Nephron (organoid): ENCODE data around the gene PTH2.

Experiments
- H3K27ac Mint-ChIP-seq, 3 experiments: 2 replicates each; pipeline ENCODE4 v1.8.0; 2020; ENCODE audit warnings: mixed read lengths in 3 of 3, mild to moderate bottlenecking in 2 of 3, moderate library complexity in 1 of 3
- H3K27me3 Mint-ChIP-seq: 2 replicates; pipeline ENCODE4 v1.8.0; 2021; ENCODE audit warnings: low read depth, mild to moderate bottlenecking, moderate library complexity, mixed read lengths
- H3K36me3 Mint-ChIP-seq: 2 replicates; pipeline ENCODE4 v1.8.0; 2020; ENCODE audit warnings: low read depth, mixed read lengths
- H3K4me1 Mint-ChIP-seq: 2 replicates; pipeline ENCODE4 v1.8.0; 2020; ENCODE audit warnings: mixed read lengths
- H3K4me3 Mint-ChIP-seq, 3 experiments: 2 replicates each; pipeline ENCODE4 v1.8.0; 2020; ENCODE audit warnings: mild to moderate bottlenecking in 3 of 3, mixed read lengths in 3 of 3, moderate library complexity in 2 of 3
- H3K9me3 Mint-ChIP-seq: 2 replicates; pipeline ENCODE4 v1.8.0; 2020; ENCODE audit warnings: mixed read lengths
- CTCF ChIP-seq, 3 experiments: fragments of 200-600 bp; sonication (generic); IDR thresholded peaks; one replicate each; pipeline ENCODE4 v1.5.0; 2021; ENCODE audit warnings: antibody characterized with exemption in 3 of 3; ENCODE audit not compliant: unreplicated experiment in 3 of 3

Gene PTH2

GRCh38 chr19:49440439-49441209 lies 17.4 kb upstream of the PTH2 start:
- no peaks in the 10 kb centered on the region for H3K36me3 Mint-ChIP-seq

GRCh38 chr19:49439836-49440235 lies 16.6 kb upstream of the PTH2 start:
- TF ChIP-seq CTCF (IDR thresholded peaks at IDR 0.05; ENCODE audit: unreplicated experiment in 3 of 3): no peak
- no peaks in the 10 kb centered on the region for H3K36me3 Mint-ChIP-seq
- peaks cover 89% of the 10 kb centered on the region for H3K27me3 Mint-ChIP-seq
- H3K9me3 Mint-ChIP-seq: no peaks in the 10 kb centered on the region
- H3K4me1 Mint-ChIP-seq: peaks cover 27% of the 10 kb centered on the region
- no peak overlapping the region for H3K27ac Mint-ChIP-seq
- H3K4me3 Mint-ChIP-seq: peak overlapping the region; percentile 31 to 43 (median 43)

More at GRCh38 chr19:49440439-49441209, 17.4 kb upstream of the PTH2 start:
- Mint-ChIP-seq H3K4me1 (peaks cover 27% of the 10 kb centered on the region), H3K9me3 (no peaks in the 10 kb centered on the region), H3K4me3 (peak overlapping the region; percentile 77 to 83 (median 79)), H3K27me3 (peaks cover 85% of the 10 kb centered on the region), H3K27ac (peak overlapping the region in 1 of 3 experiments; percentile 26)
- no peak for TF ChIP-seq CTCF (IDR thresholded peaks at IDR 0.05; ENCODE audit: unreplicated experiment in 3 of 3)

GRCh38 chr19:49438261-49438660 lies 15.0 kb upstream of the PTH2 start:
- Mint-ChIP-seq H3K9me3 (peaks cover 3% of the 10 kb centered on the region), H3K4me1 (peaks cover 27% of the 10 kb centered on the region), H3K27me3 (peaks cover 100% of the 10 kb centered on the region), H3K27ac (no peak overlapping the region), H3K4me3 (peak overlapping the region; percentile 0 to 48 (median 14)), H3K36me3 (peaks cover 3% of the 10 kb centered on the region)
- TF ChIP-seq CTCF (IDR thresholded peaks at IDR 0.05; ENCODE audit: unreplicated experiment in 3 of 3): no peak

- TF ChIP-seq CTCF (IDR thresholded peaks at IDR 0.05; ENCODE audit: unreplicated experiment in 3 of 3): no peak
- Mint-ChIP-seq H3K36me3 (peaks cover 4% of the 10 kb centered on the region), H3K9me3 (peaks cover 4% of the 10 kb centered on the region), H3K4me1 (peaks cover 24% of the 10 kb centered on the region), H3K27ac (no peak overlapping the region), H3K27me3 (peaks cover 100% of the 10 kb centered on the region), H3K4me3 (no peak overlapping the region)
These were observed 14.0 kb upstream of the PTH2 start for GRCh38 chr19:49437231-49437630.

GRCh38 chr19:49436381-49437017 lies 13.3 kb upstream of the PTH2 start:
- TF ChIP-seq CTCF (IDR thresholded peaks at IDR 0.05; ENCODE audit: unreplicated experiment in 3 of 3): no peak
- Mint-ChIP-seq H3K4me3 (peak overlapping the region in 1 of 3 experiments; percentile 7), H3K4me1 (peaks cover 17% of the 10 kb centered on the region)

More at GRCh38 chr19:49436381-49437017, 13.3 kb upstream of the PTH2 start:
- Mint-ChIP-seq H3K27me3 (peaks cover 100% of the 10 kb centered on the region), H3K36me3 (peaks cover 4% of the 10 kb centered on the region), H3K27ac (no peak overlapping the region), H3K9me3 (peaks cover 4% of the 10 kb centered on the region)
